Fibroblast of skin of right biceps (primary cell): ENCODE measurements around the gene CAMKMT.

Source experiments
- DNase-seq: peaks from one replicate; pipeline ENCODE4 v3.0.0-alpha.2; 2013

CAMKMT gene

DNA sequence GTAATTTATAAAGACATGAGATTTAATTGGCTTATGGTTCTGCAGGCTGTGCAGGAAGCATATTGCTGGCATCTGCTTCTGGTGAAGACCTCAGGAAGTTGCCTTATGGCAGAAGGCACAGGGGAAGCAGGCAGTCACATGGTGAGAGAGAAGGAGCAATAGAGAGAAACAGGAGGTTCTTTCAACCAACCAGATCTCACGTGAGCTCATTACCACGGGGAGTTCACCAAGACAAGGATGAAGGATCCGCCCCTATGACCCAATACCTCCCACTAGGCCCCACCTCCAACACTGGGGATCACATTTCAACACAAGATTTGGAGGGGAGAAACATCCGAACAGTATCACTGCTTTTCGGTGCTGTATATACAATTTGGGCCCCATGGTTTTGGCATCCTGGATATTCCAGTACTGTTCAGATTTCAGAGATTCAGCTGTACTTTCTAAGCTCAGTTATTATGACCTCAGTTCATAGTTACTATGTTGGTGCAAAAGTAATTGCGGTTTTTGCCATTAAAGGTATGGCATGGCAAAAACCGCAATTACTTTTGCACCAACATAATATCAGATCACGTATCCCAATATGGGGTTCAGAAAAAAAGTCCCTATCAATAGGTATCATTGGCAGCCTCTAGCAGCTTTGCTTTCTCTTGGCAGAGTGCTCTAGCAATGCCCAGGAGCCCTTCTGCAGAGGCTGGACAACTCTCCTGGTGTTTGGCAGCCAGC, 390.2 kb downstream of the CAMKMT start:
- peak; percentile 4 for DNase-seq

DNA sequence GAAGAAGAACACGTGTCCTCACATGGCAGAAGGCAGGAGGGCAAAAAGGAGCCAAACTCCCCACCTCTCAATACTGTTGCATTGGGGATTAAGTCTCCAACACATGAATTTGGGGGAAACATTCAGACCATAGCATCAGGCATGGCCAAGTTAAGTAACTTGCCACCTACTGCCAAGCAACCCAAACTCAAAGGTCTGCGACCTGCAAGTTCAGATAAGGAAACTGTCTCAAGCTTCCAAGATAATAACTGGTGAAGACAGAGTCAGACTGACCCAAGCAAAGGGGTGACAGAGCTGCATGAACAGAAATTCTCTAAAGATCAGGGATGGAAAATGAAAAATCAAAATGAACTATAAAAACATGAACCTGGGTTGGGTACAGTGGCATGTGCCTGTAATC, 391.0 kb downstream of the CAMKMT start:
- no peak for DNase-seq

DNA sequence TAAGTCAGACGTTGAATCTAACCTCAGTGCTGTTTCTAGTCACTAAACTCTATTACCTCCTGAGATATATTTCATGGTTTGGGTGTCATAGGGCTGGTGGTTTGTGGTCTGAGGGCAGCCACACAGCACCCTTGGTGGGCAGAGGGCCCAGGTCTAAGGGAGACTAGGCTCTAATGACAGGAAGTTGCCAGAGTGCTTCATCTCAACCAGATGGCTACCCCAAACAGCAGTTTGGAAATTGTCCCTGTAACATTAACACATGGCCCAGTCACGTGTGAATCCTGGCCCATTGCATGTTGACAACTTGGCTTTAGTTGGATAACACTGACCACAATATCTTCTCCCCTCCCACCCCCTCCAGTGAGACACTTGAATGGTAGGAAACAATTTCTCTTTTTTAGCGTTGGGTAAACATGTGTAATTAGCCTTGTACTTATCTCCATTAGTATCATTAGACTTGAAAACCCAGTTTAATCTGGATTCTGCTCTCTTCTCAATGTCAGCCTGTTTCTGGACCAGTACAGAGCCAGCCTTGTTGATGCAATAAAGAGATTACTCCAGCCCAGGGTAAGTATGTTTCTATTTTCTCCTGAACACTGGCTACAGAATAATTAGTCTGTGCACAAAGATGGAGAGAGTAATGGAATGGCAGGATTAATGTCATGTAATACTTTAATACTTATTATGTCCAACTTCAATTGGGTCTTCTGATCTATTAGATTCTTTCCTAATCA, 392.0 kb downstream of the CAMKMT start:
- DNase-seq = peak; percentile 5

DNA sequence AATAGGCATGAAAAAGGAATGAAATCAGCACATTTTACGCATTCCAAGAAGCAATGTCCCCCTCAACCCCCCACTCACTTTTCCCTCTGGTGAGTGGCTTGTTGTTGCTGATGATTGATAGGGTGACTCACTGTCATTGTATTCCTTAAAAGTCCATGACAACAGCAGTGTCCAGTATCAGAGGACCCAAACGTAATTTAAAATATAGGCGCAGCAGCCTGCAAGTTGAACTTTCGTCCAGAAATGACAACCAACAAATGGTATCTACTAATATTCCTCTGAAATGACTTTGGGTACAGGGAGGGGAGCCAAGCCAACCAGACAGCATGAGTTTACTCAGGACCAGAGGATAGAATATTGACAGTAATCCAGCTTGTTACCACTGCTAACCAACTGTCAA, 396.8 kb downstream of the CAMKMT start:
- DNase-seq = no peak

DNA sequence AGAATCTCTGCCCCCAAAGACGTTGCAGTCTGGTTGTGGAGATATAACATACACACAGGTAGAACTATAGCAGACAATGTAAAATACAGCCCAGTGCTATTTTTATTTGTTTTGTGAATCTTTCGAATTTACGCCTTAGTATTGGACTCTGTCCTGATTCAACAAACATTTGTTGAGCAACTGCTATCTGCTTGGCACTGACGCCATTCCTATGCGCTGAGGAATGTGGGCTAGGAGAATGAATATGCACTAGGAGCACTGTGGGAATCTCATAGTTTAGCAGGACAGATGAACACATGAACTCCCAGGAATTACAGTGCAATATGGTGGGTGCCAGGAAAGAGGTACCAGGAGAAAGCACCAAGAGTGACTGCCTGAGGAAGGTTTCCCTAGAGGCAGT, 398.1 kb downstream of the CAMKMT start:
- no peak for DNase-seq

DNA sequence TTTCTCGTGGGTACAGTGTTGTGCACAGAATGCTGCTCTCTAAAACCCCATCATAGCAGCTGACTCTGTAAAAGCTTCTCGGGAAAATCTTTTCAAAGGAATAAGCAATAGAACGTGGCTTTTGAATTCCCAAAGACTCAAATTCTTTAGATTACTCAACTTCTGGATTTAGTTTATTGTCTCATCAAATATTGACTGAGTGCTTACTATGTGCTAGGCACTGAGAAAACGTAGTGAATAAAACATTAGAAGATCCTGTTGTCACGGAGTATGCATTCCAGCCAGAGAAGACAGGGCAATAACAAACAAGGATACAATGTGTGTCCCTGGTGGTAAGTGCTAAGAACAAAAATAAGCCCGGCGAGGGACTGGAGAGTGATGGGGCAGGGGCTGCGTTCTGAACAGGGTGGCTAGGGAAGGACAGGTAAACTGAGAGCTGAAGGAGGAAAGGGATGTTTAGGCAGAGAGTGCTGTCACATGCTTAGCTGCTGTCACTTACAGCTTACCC, 401.6 kb downstream of the CAMKMT start:
- DNase-seq = no peak

DNA sequence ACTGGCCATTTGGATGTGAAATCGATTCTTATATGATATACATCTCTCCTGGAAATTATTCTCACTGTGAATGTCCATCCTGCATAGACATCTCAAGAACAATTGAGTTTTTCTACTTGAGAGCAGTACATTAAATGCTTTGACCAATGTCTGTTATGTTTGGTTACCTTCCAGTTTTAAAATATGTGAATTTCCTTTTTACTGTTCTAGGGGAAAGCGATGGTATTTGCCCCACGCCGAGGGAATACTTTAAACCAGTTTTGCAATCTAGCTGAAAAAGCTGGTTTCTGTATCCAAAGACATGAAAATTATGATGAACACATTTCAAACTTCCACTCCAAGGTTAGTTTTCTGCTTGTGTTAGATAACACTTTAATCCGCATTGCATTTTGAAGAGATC, 404.5 kb downstream of the CAMKMT start:
- no peak for DNase-seq

DNA sequence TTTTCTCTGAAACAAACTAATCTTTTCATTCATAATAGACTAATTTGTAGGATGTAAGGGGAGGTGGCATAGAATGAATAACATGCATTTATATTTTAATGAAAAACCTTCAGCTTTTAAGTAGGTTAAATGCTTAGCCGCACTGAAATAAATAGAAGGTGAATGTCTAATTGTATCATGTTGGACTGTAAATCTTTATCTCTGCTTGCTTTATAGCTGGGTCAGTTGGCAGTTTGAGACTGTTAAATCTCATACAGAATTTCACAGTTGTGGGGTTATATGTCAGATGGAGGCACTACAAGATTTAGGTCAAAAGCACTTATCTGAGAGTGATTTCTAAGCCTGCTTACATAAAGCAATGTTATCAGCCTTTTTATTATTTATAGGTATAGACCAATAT, 405.0 kb downstream of the CAMKMT start:
- DNase-seq = no peak

DNA sequence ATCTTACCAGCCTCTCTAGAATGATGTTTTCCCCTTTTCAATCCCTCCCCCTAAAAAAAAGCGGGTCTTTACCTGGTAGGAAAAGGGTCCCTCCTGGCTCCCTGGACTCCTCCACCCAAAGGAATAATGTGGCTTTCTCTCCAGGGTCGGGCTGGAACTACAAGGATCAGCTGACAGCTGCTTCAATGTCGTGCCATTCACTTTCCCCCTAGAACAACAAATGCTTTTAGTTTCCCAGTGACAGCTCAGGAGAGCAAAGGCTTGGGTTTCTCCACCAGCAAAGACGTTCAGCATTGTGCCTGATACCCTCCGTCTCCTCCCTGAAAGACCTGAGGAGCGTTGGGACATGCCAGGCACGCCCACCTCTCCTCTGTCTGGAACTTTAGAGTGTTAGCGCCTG, 405.9 kb downstream of the CAMKMT start:
- DNase-seq = no peak

DNA sequence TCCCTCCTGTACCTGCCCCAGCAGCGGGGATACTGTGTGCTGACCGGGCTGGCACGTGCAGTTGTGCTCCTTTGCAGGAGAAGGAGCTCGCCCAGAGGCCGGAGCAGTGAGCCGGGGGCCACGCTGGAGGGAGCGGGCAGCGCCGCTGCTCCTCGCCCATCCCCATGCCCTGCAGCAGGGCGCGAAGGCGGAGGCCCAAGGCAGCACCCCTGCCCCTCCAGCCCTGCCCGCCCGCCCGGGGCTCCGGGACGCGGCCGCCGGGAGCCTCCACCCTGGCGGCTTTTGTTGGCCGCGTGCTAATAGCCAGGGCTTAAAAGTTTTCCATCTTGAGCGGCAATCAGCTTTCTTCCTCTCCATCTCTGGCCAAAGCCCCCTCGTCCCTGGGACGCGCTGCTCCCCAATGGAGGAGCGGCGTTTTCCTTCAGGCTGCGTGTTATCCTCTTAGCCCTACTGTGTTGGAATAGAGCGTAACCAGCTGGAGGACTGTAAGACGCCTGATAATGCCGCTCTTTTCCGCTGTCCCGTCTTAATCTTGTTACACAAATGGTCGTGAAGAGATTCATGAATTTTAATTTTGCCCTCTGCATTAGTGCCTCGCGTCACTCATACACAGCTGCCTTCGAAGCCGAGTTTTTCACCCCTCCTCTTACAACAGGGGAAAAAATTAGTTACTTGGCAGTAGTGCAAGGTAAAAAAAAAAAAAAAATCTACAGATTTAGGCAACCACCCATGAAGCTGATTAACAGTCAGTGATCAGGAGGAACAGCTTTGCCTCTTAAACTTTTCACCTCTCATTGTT, 406.9 kb downstream of the CAMKMT start:
- DNase-seq = no peak

DNA sequence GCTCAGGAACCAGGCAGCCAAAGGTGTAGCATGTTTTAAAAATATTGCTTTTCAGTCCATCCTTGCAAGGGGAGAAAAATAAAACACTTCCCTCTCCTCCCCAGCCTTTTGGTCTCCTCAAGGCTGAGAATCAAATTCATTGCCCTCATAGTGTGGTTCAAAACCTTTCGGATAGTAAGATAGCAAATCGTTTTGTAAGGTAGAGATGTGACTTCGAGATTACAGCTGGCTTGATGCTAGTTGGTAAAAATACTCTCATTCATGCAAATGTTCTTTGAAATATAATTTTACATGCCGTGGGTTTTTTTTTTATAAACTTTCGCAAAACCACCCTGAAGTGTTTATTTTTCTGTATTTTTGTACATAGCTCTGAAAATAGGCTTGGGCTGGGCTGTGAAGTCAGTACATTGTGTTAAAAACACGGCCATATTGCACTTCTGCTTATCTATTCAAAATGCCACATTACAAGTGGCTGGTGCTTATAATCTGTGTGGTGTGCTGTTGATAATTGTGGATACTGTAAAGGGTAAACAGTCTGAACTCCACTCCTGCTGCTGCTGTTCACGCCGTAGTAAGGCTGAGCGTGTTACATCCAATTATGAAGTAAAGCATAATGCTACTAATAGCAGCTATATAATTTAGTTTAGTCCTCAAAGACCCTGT, 407.7 kb downstream of the CAMKMT start:
- no peak for DNase-seq

DNA sequence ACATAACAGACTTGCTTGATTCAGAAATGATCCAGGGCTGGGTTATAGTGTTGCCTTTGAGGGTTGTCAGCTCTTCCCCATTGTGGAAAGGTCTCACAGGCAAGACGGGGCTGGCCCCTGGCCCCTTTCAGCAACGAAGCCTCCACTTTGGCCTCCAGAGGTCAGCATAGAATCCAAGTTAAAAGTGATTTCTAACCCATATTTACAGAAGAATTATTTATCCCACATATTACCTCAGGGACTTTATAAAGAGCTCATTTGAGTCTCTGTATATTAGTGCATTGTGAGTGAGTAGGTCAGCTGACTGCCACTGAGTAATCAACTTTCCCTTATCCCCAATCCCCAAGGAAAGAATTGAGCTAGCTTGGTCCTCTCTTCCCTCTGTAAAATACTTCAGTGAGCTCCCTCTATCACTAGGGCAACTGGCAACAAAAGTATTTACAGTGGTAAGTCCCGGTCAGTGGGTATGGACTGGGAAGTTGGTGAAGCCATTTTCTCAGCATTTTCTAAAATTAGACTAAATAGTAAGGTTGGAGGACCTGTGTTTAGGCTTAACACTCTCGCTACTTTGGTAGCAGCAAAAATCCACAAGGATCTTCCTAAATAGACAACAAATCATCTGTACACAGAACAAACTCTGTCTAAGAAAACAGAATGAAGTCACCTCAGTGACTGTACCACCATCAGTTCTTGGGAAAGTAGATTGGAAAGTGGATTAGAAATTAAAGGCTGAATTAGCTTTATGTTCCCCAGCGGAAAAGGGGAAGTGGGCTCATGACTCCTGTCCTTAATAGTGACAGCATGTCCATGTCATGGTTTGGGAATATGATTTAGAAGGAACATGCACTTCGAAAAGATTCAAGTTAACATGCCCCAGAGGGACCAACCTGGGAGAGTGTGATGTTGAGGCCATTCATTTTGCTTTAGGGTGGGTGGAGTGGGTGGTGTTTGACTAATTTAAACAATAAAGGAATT, 408.8 kb downstream of the CAMKMT start:
- no peak for DNase-seq

DNA sequence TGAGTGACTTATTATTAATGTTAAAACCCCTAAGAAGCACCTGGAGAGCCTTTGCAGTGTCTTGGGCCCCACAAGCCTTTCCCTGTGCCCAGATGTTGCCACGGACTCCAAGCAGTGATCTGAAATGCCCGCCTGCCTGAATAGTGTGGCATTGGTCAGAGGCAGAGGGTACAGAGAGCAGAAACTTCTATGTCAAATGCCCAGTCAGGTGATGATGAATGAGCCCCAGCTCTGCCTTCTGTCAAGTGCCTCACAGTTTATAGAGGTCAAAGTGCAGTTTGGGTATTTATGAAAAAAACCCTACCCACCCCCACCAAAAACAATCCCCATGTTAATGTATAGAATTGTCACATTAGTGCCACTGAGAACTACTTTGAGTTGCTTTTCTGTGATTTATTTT, 409.8 kb downstream of the CAMKMT start:
- no peak for DNase-seq

DNA sequence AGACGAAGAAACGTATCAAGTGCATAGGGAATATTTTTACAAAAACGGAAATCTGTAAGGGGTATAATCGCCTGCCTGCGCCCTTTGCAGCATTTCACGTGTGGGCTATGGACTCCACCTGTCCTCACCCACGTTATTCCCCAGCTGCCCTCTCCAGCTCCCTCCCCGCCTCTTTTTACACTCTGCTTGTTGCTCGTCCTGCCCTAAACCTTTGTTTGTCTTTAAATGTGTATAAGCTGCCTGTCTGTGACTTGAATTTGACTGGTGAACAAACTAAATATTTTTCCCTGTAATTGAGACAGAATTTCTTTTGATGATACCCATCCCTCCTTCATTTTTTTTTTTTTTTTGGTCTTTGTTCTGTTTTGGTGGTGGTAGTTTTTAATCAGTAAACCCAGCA, 410.4 kb downstream of the CAMKMT start:
- no peak for DNase-seq

DNA sequence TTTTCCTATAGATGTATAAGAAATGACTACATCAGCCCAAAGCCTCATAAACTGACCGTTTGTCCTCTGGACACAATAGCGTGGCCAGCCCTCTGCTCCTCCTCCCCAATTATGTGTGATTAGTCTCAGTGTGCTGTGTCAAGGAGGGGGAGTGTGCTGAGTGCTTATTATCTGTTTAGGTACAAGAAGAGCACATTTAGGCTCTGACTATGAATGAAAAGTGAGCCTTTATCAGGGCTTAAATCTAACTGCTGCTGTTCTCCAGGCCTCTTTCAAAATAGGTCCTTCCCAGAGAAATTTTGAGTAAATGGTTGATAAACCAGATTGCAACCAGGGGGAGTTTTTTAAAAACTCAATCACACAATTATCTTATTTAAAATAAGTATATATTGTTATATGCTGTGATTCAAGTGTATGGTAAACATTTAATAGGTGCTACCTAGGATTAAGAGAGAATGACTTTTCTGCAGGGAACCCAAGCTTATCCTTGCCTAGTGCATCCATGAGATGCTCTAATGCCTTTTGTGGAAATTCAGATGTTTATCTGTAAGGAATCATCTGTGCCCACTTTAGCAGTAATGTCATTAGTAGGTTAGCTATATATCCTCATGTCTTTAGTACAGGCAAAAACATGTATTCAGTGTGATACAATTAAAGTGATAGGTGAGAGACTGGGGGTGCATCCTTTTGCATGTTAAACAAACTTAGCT, 411.1 kb downstream of the CAMKMT start:
- DNase-seq = no peak

DNA sequence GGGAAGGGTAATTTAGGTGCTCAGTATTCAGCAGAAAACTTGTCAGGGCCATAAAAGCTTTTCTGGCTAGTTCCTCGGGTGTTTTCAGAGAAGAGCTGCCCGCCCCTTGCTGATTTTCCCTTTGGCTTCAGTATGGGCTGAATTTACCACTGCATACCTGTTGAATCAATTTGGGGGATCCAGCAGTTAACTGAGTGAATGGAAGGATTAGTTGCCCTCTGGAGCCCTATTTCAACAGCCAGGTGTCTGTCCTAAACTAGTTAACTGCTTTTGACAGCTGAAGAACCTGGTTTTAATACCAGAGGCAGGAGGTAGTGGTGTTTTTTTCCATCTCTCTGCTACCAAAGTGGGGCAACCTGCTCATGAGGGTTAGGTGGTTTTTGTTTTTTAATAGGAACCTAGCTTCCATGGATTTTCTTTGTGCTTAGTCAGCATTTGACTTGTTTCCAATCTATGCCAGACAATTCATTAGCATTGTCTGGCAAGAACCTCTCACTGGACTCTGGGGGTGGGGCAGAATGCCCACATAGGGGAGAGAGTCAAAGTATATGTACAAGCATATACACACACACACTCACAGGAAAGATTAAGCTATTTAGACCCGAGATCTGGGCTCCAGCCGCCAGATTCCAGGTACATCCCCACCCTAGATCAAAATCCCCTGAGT, 413.2 kb downstream of the CAMKMT start:
- no peak for DNase-seq

DNA sequence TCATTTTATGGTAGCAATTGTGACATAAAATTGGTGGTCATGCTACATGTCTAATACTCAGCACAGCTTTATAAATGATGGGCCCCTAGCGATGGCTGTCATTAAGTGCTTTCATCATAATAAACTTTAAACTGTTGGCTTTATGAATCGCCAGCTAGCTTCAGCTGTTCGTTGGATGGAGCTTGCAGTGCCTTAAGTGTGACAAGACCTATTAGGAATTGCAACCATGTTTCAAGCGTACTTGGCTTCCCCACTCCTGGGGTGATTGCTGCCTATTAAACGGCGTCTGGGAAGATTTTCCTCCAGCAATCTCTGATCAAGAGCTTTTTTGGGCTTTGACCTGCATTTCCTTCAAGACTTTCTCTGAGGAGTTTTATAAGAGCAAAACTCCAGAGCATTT, 415.3 kb downstream of the CAMKMT start:
- DNase-seq = no peak

DNA sequence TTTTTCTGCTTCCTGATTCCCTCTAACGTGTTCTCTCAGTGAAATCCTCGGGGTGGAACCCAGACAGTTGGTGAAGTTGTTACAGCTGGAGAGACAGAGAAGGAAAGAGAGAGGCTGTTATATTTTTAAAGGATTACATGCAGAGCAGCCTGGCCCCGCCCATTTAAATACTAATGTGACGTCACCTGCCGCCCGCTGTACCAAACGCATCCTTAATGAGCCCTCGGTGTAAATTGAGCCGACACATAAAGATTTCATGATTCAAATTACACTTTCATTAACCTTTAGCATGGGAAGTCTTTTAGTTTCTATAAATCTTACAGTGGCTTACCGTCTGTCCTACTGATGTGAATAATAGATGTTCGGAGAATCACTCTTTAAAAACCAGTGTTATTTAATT, 415.8 kb downstream of the CAMKMT start:
- DNase-seq = no peak

DNA sequence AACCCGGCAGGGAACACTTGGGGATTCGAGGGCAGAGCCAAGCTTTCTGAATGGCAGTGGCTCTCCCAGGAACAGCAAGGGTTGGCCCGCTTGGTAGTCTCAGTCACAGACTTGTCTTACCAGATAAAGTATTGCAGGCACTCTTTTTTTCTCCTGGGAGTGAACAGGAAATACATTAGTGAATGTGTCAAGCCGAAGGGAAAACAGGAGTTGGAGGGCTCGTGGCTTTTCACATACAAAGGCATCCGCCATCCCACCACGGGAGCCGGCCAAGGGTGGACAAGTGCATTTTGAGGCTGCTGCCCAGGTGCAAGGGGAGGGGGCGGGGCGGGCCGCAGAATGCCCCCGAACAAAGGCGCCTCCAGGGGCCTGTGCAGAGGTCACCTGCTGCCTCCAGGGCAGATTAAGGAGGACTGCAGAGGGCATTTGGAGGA, 416.5 kb downstream of the CAMKMT start:
- no peak for DNase-seq

DNA sequence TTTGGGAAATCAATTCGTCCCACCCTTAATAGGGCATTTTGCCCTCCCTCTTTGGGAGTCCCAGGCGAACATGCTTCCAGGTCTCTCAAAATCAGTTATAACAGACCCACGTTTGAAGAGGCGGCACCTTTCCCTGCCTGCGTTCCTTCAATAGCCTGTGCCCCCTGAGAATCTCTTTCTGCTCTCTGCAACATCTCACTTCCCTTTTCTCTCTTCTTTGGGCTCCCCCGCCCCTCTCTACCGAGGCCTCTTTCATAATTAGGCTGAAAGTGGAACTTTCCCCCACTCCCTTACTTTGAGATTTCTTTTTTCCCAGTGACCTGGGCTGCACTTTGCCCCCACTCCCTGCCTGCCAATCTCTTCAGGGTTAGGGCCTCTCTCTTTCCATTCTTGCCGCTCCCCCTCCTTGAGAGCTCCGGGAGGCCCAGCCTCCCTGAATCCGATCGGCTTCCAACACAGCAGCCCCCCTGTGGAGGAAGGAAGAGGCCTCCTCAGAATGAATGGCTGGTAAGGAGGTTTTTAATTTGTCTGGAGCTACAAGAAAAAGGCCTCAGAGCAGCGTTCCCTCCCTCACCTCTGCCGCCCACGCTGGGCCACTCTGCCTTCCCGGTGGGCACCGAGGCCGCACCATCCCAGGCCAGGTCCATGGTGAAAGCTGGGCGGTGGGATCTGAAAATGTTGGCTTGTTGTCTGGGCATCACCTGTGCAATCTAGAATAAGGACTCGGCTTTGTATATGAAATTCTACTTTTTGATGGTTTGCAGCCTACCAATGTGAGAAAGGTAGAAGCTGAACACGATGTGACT, 417.1 kb downstream of the CAMKMT start:
- DNase-seq = no peak
